WI38 (cell line): ENCODE results near the gene STK40.

Source experiments
- H3K4me3 ChIP-seq: 2 replicates; pipeline ENCODE4 v1.5.1; 2011; ENCODE audit warnings: low read depth, mild to moderate bottlenecking, control low read depth, low read length
- CTCF ChIP-seq: IDR thresholded peaks from 2 replicates; pipeline ENCODE4 v1.5.1; 2012; ENCODE audit warnings: low read depth, mild to moderate bottlenecking, control low read depth, low read length

Gene STK40

GRCh38 chr1:36369061-36369861 lies 16.5 kb downstream of the STK40 start:
- TF ChIP-seq CTCF = peak; percentile 88
- H3K4me3 ChIP-seq = no peak overlapping the region

GRCh38 chr1:36367798-36368197 lies 17.9 kb downstream of the STK40 start:
- H3K4me3 ChIP-seq = no peak overlapping the region
- no peak for TF ChIP-seq CTCF

- TF ChIP-seq CTCF = no peak
- H3K4me3 ChIP-seq = no peak overlapping the region
Observed at GRCh38 chr1:36367066-36367465, 18.7 kb downstream of the STK40 start.

GRCh38 chr1:36366091-36366661 lies 19.5 kb downstream of the STK40 start:
- peak; percentile 30; the same call in 1 of the 2 replicates for TF ChIP-seq CTCF
- H3K4me3 ChIP-seq = no peak overlapping the region

GRCh38 chr1:36365381-36365780 lies 20.3 kb downstream of the STK40 start:
- no peak overlapping the region for H3K4me3 ChIP-seq
- TF ChIP-seq CTCF = no peak

- no peak for TF ChIP-seq CTCF
- H3K4me3 ChIP-seq = no peak overlapping the region
Observed at GRCh38 chr1:36359911-36360550, 25.7 kb downstream of the STK40 start.

DNA sequence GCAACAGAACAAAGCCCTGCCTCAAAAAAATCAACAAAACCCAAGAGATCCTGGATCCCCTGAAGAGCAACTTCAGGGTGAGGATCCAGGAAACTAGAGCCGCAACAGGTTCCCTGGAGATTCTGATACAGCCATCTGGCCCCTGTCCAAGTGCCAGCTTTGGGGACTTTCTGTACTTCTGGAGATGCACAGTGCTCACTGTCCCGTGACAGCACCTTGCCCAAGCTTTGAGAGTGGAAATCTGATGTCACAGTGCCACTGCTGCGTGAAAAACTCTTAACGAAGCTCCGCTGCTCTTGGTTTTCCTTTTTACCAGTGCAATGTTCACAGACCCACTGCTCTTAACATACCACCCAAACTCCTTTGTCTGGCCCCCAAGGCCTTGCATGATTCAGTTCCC lies 26.3 kb downstream of the STK40 start:
- H3K4me3 ChIP-seq = no peak overlapping the region
- no peak for TF ChIP-seq CTCF
